GM12892 (cell line): ENCODE data around the gene SOST.

Source experiments
- POLR2A ChIP-seq: IDR thresholded peaks from 2 replicates; pipeline ENCODE4 v1.6.1; 2011; ENCODE audit warnings: low read depth, low read length, control low read depth
- POLR2AphosphoS5 ChIP-seq: IDR thresholded peaks from 2 replicates; pipeline ENCODE4 v1.6.1; 2011; ENCODE audit warnings: low read depth, low read length, control low read depth
- TAF1 ChIP-seq: IDR thresholded peaks from 2 replicates; pipeline ENCODE4 v1.6.1; 2011; ENCODE audit warnings: low read depth, mild to moderate bottlenecking, control low read depth, low read length, borderline replicate concordance

- TF ChIP-seq POLR2AphosphoS5 (no peak), TAF1 (no peak), POLR2A (no peak)
Measured at GRCh38 chr17:43709210-43709609, 49.4 kb downstream of the SOST start.
